Smooth muscle cell (in vitro differentiated cells): Measurements from ENCODE around the gene UQCRC1. TPM values are rescaled to one million over a fixed set of nuclear protein-coding genes. Genes with fewer than 3 reads are reported as not detected.

Experiments used
- DNase-seq: peaks from one replicate; lab custom pipeline; 2025; ENCODE audit not compliant: unreplicated experiment; lab: John Stamatoyannopoulos, UW
- H2AFZ ChIP-seq: fragments of 200-600 bp; sonication (generic); 2 replicates; pipeline ENCODE4 v1.6.0; 2016; ENCODE audit warnings: antibody characterized with exemption, low read depth, mild to moderate bottlenecking
- H3F3A ChIP-seq: fragments of 200-600 bp; sonication (generic); 2 replicates; pipeline ENCODE4 v1.6.0; 2017; ENCODE audit warnings: antibody characterized with exemption, low read depth
- H3K27ac ChIP-seq: fragments of 200-600 bp; sonication (generic); 2 replicates; pipeline ENCODE4 v1.5.1; 2016; ENCODE audit warnings: low read depth, mild to moderate bottlenecking
- H3K27me3 ChIP-seq: fragments of 200-600 bp; sonication (generic); 2 replicates; pipeline ENCODE4 v1.6.1; 2016; ENCODE audit warnings: low read depth, mild to moderate bottlenecking
- H3K36me3 ChIP-seq: fragments of 200-600 bp; sonication (generic); 2 replicates; pipeline ENCODE4 v1.5.1; 2016; ENCODE audit warnings: low read depth
- H3K4me1 ChIP-seq: fragments of 200-600 bp; sonication (generic); 2 replicates; pipeline ENCODE4 v1.5.1; 2016; ENCODE audit warnings: low read depth
- H3K4me2 ChIP-seq: fragments of 200-600 bp; sonication (generic); 2 replicates; pipeline ENCODE4 v1.6.0; 2016; ENCODE audit warnings: mild to moderate bottlenecking
- H3K4me3 ChIP-seq: fragments of 200-600 bp; sonication (generic); 2 replicates; pipeline ENCODE4 v1.5.1; 2016; ENCODE audit warnings: mild to moderate bottlenecking
- H3K79me2 ChIP-seq: fragments of 200-600 bp; sonication (generic); 2 replicates; pipeline ENCODE4 v1.6.0; 2016; ENCODE audit warnings: low read depth, mild to moderate bottlenecking
- H3K9ac ChIP-seq: fragments of 200-600 bp; sonication (generic); 2 replicates; pipeline ENCODE4 v1.6.0; 2016; ENCODE audit warnings: low read depth
- H3K9me3 ChIP-seq: fragments of 200-600 bp; sonication (generic); replicated peaks from 2 replicates; pipeline ENCODE4 v1.5.1; 2016; ENCODE audit warnings: low read depth
- H4K20me1 ChIP-seq: fragments of 200-600 bp; sonication (generic); 2 replicates; pipeline ENCODE4 v1.6.0; 2016; ENCODE audit warnings: low read depth
- CTCF ChIP-seq: fragments of 200-600 bp; sonication (generic); IDR thresholded peaks from 2 replicates; pipeline ENCODE4 v1.5.1; 2017; ENCODE audit warnings: borderline replicate concordance, mild to moderate bottlenecking, antibody characterized with exemption; ENCODE audit not compliant: insufficient read depth, poor library complexity, severe bottlenecking
- WGBS: methylation state at CpG from one replicate; pipeline ENCODE4 v1.1.7; 2016; ENCODE audit warnings: low lambda C conversion rate; 5-methylcytosine and 5-hydroxymethylcytosine counted together
- polyA plus RNA-seq: library from polyadenylated mRNA; unstranded; fragments of >200 nt; fragmentation: Nextera tagmentation; extraction: Ambion mirVana; gene quantifications from 2 replicates; pipeline ENCODE4 v1.2.1, GENCODE V29; 2016
- total RNA-seq: library from RNA; depleted of rRNA; stranded (reverse); fragments of >200 nt; gene quantifications from 2 replicates; pipeline ENCODE4 v1.2.3, GENCODE V29; 2014

Gene UQCRC1
- total and polyA plus RNA-seq, 2 experiments from 2014 or later, result 206 to 425 TPM

GRCh38 chr3:48625600-48625999 lies 16.2 kb upstream of the UQCRC1 start:
- Histone ChIP-seq H3K79me2 (no peaks in the 10 kb centered on the region), H2AFZ (no peak overlapping the region), H3K9ac (no peak overlapping the region), H3K27ac (no peak overlapping the region), H3K9me3 (no peaks in the 10 kb centered on the region), H3K4me2 (no peak overlapping the region), H4K20me1 (no peaks in the 10 kb centered on the region), H3K4me1 (no peaks in the 10 kb centered on the region), H3K27me3 (no peaks in the 10 kb centered on the region), H3F3A (no peaks in the 10 kb centered on the region), H3K4me3 (no peak overlapping the region), H3K36me3 (no peaks in the 10 kb centered on the region)
- TF ChIP-seq CTCF, result no peak
- 99% methylated on average over 6 of the region's 6 CpGs for WGBS
- no peak for DNase-seq

- Histone ChIP-seq H3K4me1 (no peaks in the 10 kb centered on the region), H3K9me3 (no peaks in the 10 kb centered on the region), H4K20me1 (no peaks in the 10 kb centered on the region), H3K9ac (no peak overlapping the region), H3F3A (no peaks in the 10 kb centered on the region), H2AFZ (no peak overlapping the region), H3K79me2 (no peaks in the 10 kb centered on the region), H3K36me3 (no peaks in the 10 kb centered on the region), H3K27me3 (no peaks in the 10 kb centered on the region), H3K4me2 (no peak overlapping the region), H3K27ac (no peak overlapping the region), H3K4me3 (no peak overlapping the region)
- WGBS, result 94% methylated on average over 10 of the region's 10 CpGs
- DNase-seq, result no peak
- TF ChIP-seq CTCF, result no peak
Measured at GRCh38 chr3:48624767-48625166, 15.3 kb upstream of the UQCRC1 start.

GRCh38 chr3:48623851-48624547 lies 14.6 kb upstream of the UQCRC1 start:
- Histone ChIP-seq H3K4me2 (no peak overlapping the region), H2AFZ (no peak overlapping the region), H3K4me1 (peaks cover 3% of the 10 kb centered on the region), H3K9ac (no peak overlapping the region), H3K27ac (no peak overlapping the region), H3K9me3 (no peaks in the 10 kb centered on the region), H3K79me2 (no peaks in the 10 kb centered on the region), H3K36me3 (no peaks in the 10 kb centered on the region), H3K4me3 (no peak overlapping the region), H3K27me3 (no peaks in the 10 kb centered on the region), H4K20me1 (no peaks in the 10 kb centered on the region), H3F3A (peaks cover 5% of the 10 kb centered on the region)
- 91% methylated on average over 6 of the region's 6 CpGs for WGBS
- no peak for TF ChIP-seq CTCF
- DNase-seq, result no peak

GRCh38 chr3:48621461-48621869 lies 12.0 kb upstream of the UQCRC1 start, which contains the start of gene TMEM89:
TMEM89 (minus strand) TSS chr3:48621769; CDS start chr3:48621756, 13 bp downstream.
- Histone ChIP-seq H3F3A (peaks cover 8% of the 10 kb centered on the region), H4K20me1 (no peaks in the 10 kb centered on the region), H3K9ac (no peak within 1 kb of the TSS), H3K79me2 (no peaks in the 10 kb centered on the region), H3K36me3 (no peaks in the 10 kb centered on the region), H3K27ac (no peak within 1 kb of the TSS), H2AFZ (no peak within 1 kb of the TSS), H3K27me3 (no peaks in the 10 kb centered on the region), H3K4me3 (no peak within 1 kb of the TSS), H3K4me1 (peaks cover 11% of the 10 kb centered on the region), H3K4me2 (no peak within 1 kb of the TSS), H3K9me3 (no peaks in the 10 kb centered on the region)
- 97% methylated on average over 13 of the region's 19 CpGs for WGBS
- no peak for DNase-seq
- TF ChIP-seq CTCF, result no peak
